Measurements from ENCODE around the gene PLXNC1.

DNA sequence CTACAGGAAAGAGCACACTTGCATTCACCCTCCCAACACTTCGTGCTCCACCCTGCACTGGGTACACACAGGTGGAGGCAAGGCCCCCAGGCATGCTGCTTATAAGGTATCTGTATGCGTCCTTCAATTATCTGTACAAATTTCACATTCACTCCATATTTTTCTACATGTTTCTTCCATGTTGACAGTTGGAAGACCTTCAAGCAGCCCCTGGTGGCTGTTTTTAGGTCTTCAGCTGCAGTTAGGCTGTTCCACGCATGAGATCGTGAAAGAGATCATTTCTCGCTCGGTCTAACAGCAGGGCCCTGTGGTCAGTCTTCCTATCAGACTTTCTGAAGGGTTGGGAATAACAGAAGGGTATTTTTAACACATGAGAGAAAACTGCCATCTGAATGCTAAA is 47.1 kb downstream of the PLXNC1 start:
- no peak for TF ChIP-seq CTCF (IDR thresholded peaks at IDR 0.05)
- TF ChIP-seq EZH2 (IDR thresholded peaks at IDR 0.05; ENCODE audit: borderline replicate concordance, insufficient read depth, low read depth, low read length, poor library complexity, severe bottlenecking) = no peak

Measured in B cell (primary cell).